Measurements from ENCODE around the gene WDR74. TPM values are rescaled to one million over a fixed set of nuclear protein-coding genes. Genes with fewer than 3 reads are reported as not detected.

WDR74 gene
- total RNA-seq, 2 donors from 2014 or later = 90.4 to 136 TPM

- Mint-ChIP-seq H3K36me3 (peaks cover 12% of the 10 kb centered on the region), H3K9me3 (no peaks in the 10 kb centered on the region), H3K27me3 (no peaks in the 10 kb centered on the region), H3K27ac (peak overlapping the region; percentile 94 to 97), H3K4me3 (peak overlapping the region; percentile 95), H3K4me1 (ENCODE audit: low read depth in 2 of 2) (peaks cover 35 to 36% of the 10 kb centered on the region in 2 donors)
- ATAC-seq = no peak
- no peak for DNase-seq (ENCODE audit: low spot score)
Measured at GRCh38 chr11:62806611-62807121, 32.7 kb downstream of the WDR74 start.

- H3K27ac Mint-ChIP-seq = peak overlapping the region; percentile 94 to 97
- no peak for DNase-seq (ENCODE audit: low spot score)
- peaks cover 19% of the 10 kb centered on the region for H3K36me3 Mint-ChIP-seq
- peak overlapping the region; percentile 95 for H3K4me3 Mint-ChIP-seq
- H3K9me3 Mint-ChIP-seq = no peaks in the 10 kb centered on the region
- ATAC-seq = no peak
- H3K4me1 Mint-ChIP-seq (ENCODE audit: low read depth in 2 of 2) = peaks cover 42% of the 10 kb centered on the region in 2 donors
- no peaks in the 10 kb centered on the region for H3K27me3 Mint-ChIP-seq
Measured at GRCh38 chr11:62805961-62806441, 33.4 kb downstream of the WDR74 start.

- DNase-seq (ENCODE audit: low spot score) = peak; percentile 96
- ATAC-seq = peak; percentile 92
- Mint-ChIP-seq H3K4me3 (peak within 1 kb of the TSS; percentile 95), H3K27me3 (no peaks in the 10 kb centered on the region), H3K36me3 (peaks cover 21% of the 10 kb centered on the region), H3K27ac (peak within 1 kb of the TSS; percentile 94 to 97), H3K4me1 (ENCODE audit: low read depth in 2 of 2) (peaks cover 42 to 45% of the 10 kb centered on the region in 2 donors), H3K9me3 (no peaks in the 10 kb centered on the region)
Measured at GRCh38 chr11:62805076-62805892, 34.1 kb downstream of the WDR74 start, which contains the start of gene NXF1. TSS of gene NXF1 (minus strand) at chr11:62805440. CDS start at chr11:62805356, 84 bp downstream.

GRCh38 chr11:62804310-62805075 is 34.9 kb downstream of the WDR74 start:
- peak overlapping the region; percentile 95 for H3K4me3 Mint-ChIP-seq
- H3K27ac Mint-ChIP-seq = peak overlapping the region; percentile 94 to 97
- ATAC-seq (no peak), DNase-seq (ENCODE audit: low spot score) (no peak)
- H3K4me1 Mint-ChIP-seq (ENCODE audit: low read depth in 2 of 2) = peaks cover 42 to 45% of the 10 kb centered on the region in 2 donors
- H3K9me3 Mint-ChIP-seq = no peaks in the 10 kb centered on the region
- peaks cover 25% of the 10 kb centered on the region for H3K36me3 Mint-ChIP-seq
- H3K27me3 Mint-ChIP-seq = no peaks in the 10 kb centered on the region

GRCh38 chr11:62801071-62801470 is 38.3 kb downstream of the WDR74 start:
- no peak for DNase-seq (ENCODE audit: low spot score)
- ATAC-seq = no peak
- Mint-ChIP-seq H3K27ac (peak overlapping the region in 1 of 2 donors; percentile 73), H3K27me3 (no peaks in the 10 kb centered on the region), H3K4me3 (no peak overlapping the region), H3K36me3 (peaks cover 27% of the 10 kb centered on the region), H3K9me3 (no peaks in the 10 kb centered on the region), H3K4me1 (ENCODE audit: low read depth in 2 of 2) (peaks cover 31 to 42% of the 10 kb centered on the region in 2 donors)

- ATAC-seq = peak; percentile 2 to 34
- Mint-ChIP-seq H3K9me3 (no peaks in the 10 kb centered on the region), H3K27me3 (no peaks in the 10 kb centered on the region), H3K4me1 (ENCODE audit: low read depth in 2 of 2) (peaks cover 20 to 34% of the 10 kb centered on the region in 2 donors), H3K4me3 (no peak overlapping the region), H3K36me3 (peaks cover 37% of the 10 kb centered on the region), H3K27ac (peak overlapping the region in 1 of 2 donors; percentile 48)
- DNase-seq (ENCODE audit: low spot score) = no peak
Measured at GRCh38 chr11:62799486-62799885, 39.9 kb downstream of the WDR74 start.

GRCh38 chr11:62796281-62796680 is 43.1 kb downstream of the WDR74 start:
- Mint-ChIP-seq H3K4me3 (no peak overlapping the region), H3K9me3 (no peaks in the 10 kb centered on the region), H3K36me3 (peaks cover 30% of the 10 kb centered on the region), H3K4me1 (ENCODE audit: low read depth in 2 of 2) (peaks cover 8 to 22% of the 10 kb centered on the region in 2 donors), H3K27ac (peak overlapping the region in 1 of 2 donors; percentile 29), H3K27me3 (no peaks in the 10 kb centered on the region)
- no peak for DNase-seq (ENCODE audit: low spot score)
- ATAC-seq = no peak

- ATAC-seq (no peak), DNase-seq (ENCODE audit: low spot score) (no peak)
- Mint-ChIP-seq H3K9me3 (no peaks in the 10 kb centered on the region), H3K27me3 (no peaks in the 10 kb centered on the region), H3K4me3 (no peak overlapping the region), H3K36me3 (peaks cover 31% of the 10 kb centered on the region), H3K4me1 (ENCODE audit: low read depth in 2 of 2) (peaks cover 21 to 31% of the 10 kb centered on the region in 2 donors), H3K27ac (peak overlapping the region; percentile 3 to 36)
Measured at GRCh38 chr11:62794201-62794775, 45.1 kb downstream of the WDR74 start.

GRCh38 chr11:62792202-62792575 is 47.2 kb downstream of the WDR74 start:
- no peaks in the 10 kb centered on the region for H3K9me3 Mint-ChIP-seq
- peaks cover 33 to 34% of the 10 kb centered on the region in 2 donors for H3K4me1 Mint-ChIP-seq (ENCODE audit: low read depth in 2 of 2)
- peaks cover 32% of the 10 kb centered on the region for H3K36me3 Mint-ChIP-seq
- H3K27me3 Mint-ChIP-seq = no peaks in the 10 kb centered on the region
- ATAC-seq = no peak
- no peak for DNase-seq (ENCODE audit: low spot score)
- peak overlapping the region; percentile 88 for H3K4me3 Mint-ChIP-seq
- peak overlapping the region; percentile 82 to 88 for H3K27ac Mint-ChIP-seq

- Mint-ChIP-seq H3K4me3 (peak within 1 kb of the TSS; percentile 88), H3K36me3 (peaks cover 32% of the 10 kb centered on the region), H3K4me1 (ENCODE audit: low read depth in 2 of 2) (peaks cover 33 to 34% of the 10 kb centered on the region in 2 donors), H3K27ac (peak within 1 kb of the TSS; percentile 82 to 88), H3K9me3 (no peaks in the 10 kb centered on the region), H3K27me3 (no peaks in the 10 kb centered on the region)
- DNase-seq (ENCODE audit: low spot score) (peak; percentile 94), ATAC-seq (peak; percentile 86 to 87)
Measured at GRCh38 chr11:62791501-62792201, 47.7 kb downstream of the WDR74 start, which contains the start of gene TMEM223. TSS of gene TMEM223 (minus strand) at chr11:62792006. CDS start at chr11:62791994, 12 bp downstream.

- H3K36me3 Mint-ChIP-seq = peaks cover 18% of the 10 kb centered on the region
- no peak for ATAC-seq
- no peaks in the 10 kb centered on the region for H3K9me3 Mint-ChIP-seq
Measured at GRCh38 chr11:62789576-62789975, 49.8 kb downstream of the WDR74 start.

GRCh38 chr11:62788991-62789390 is 50.4 kb downstream of the WDR74 start:
- H3K36me3 Mint-ChIP-seq = peaks cover 12% of the 10 kb centered on the region
- no peak for ATAC-seq
- no peaks in the 10 kb centered on the region for H3K27me3 Mint-ChIP-seq
- peak overlapping the region; percentile 90 for H3K4me3 Mint-ChIP-seq
- H3K4me1 Mint-ChIP-seq (ENCODE audit: low read depth in 2 of 2) = peaks cover 31 to 41% of the 10 kb centered on the region in 2 donors
- DNase-seq (ENCODE audit: low spot score) = peak; percentile 31
- H3K9me3 Mint-ChIP-seq = no peaks in the 10 kb centered on the region
- peak overlapping the region; percentile 82 to 88 for H3K27ac Mint-ChIP-seq

More at GRCh38 chr11:62789576-62789975, 49.8 kb downstream of the WDR74 start:
- peak overlapping the region; percentile 90 for H3K4me3 Mint-ChIP-seq
- DNase-seq (ENCODE audit: low spot score) = peak; percentile 35
- peak overlapping the region; percentile 82 to 88 for H3K27ac Mint-ChIP-seq
- no peaks in the 10 kb centered on the region for H3K27me3 Mint-ChIP-seq
- H3K4me1 Mint-ChIP-seq (ENCODE audit: low read depth in 2 of 2) = peaks cover 34 to 41% of the 10 kb centered on the region in 2 donors

Measured in natural killer cell treated with Interleukin-12 subunit alpha and Interleukin-12 subunit beta and Interleukin-15 and Interleukin-18, amount 100 ng/mL, for 72 hours (primary cell).